Parathyroid adenoma (tissue), 2 donors: ENCODE results near the gene TMEM132D.

Experiments
- H2AFZ ChIP-seq: fragments of 300-600 bp; sonication (generic); one replicate; pipeline ENCODE4 v1.7.0; 2017; ENCODE audit warnings: antibody characterized with exemption, mild to moderate bottlenecking
- H3K27ac ChIP-seq: fragments of 300-600 bp; sonication (generic); one replicate; pipeline ENCODE4 v1.7.0; 2017
- H3K27me3 ChIP-seq: fragments of 300-600 bp; sonication (generic); one replicate; pipeline ENCODE4 v1.7.0; 2017; ENCODE audit warnings: low read length; ENCODE audit not compliant: control insufficient read depth, insufficient read depth
- H3K36me3 ChIP-seq: fragments of 300-600 bp; sonication (generic); one replicate; pipeline ENCODE4 v1.7.0; 2017; ENCODE audit warnings: low read length; ENCODE audit not compliant: control insufficient read depth, insufficient read depth
- H3K4me1 ChIP-seq: fragments of 300-600 bp; sonication (generic); one replicate; pipeline ENCODE4 v1.7.0; 2017; ENCODE audit warnings: control low read depth
- H3K4me2 ChIP-seq: fragments of 300-600 bp; sonication (generic); one replicate; pipeline ENCODE4 v1.7.0; 2017; ENCODE audit warnings: low read length
- H3K4me3 ChIP-seq: fragments of 300-600 bp; sonication (generic); one replicate; pipeline ENCODE4 v1.7.0; 2017; ENCODE audit warnings: low read depth, low read length
- H3K79me2 ChIP-seq: fragments of 300-600 bp; sonication (generic); one replicate; pipeline ENCODE4 v1.7.0; 2017; ENCODE audit warnings: control low read depth
- H3K9ac ChIP-seq: fragments of 300-600 bp; sonication (generic); one replicate; pipeline ENCODE4 v1.7.0; 2017; ENCODE audit warnings: mild to moderate bottlenecking
- H3K9me3 ChIP-seq: fragments of 300-600 bp; sonication (generic); one replicate; pipeline ENCODE4 v1.7.0; 2017; ENCODE audit warnings: low read length; ENCODE audit not compliant: control insufficient read depth
- CTCF ChIP-seq: fragments of 300-600 bp; sonication (generic); IDR thresholded peaks from one replicate; pipeline ENCODE4 v1.7.0; 2017; ENCODE audit warnings: antibody characterized with exemption, mild to moderate bottlenecking
- donor health status: primary hyperparathyroidism.

Gene TMEM132D

GRCh38 chr12:129276361-129277060, 627.3 kb downstream of the TMEM132D start:
- Histone ChIP-seq H2AFZ (no peak overlapping the region), H3K36me3 (no peaks in the 10 kb centered on the region), H3K27me3 (no peaks in the 10 kb centered on the region), H3K4me2 (no peak overlapping the region), H3K9ac (no peak overlapping the region), H3K4me3 (no peak overlapping the region), H3K27ac (no peak overlapping the region), H3K9me3 (no peaks in the 10 kb centered on the region), H3K79me2 (no peaks in the 10 kb centered on the region), H3K4me1 (no peaks in the 10 kb centered on the region)
- no peak for TF ChIP-seq CTCF

GRCh38 chr12:129269756-129270495, 633.9 kb downstream of the TMEM132D start:
- H3K27me3 ChIP-seq, result no peaks in the 10 kb centered on the region
- H3K36me3 ChIP-seq, result no peaks in the 10 kb centered on the region
- H3K27ac ChIP-seq, result no peak overlapping the region
- no peak for TF ChIP-seq CTCF
- H2AFZ ChIP-seq, result no peak overlapping the region
- H3K79me2 ChIP-seq, result no peaks in the 10 kb centered on the region
- H3K4me3 ChIP-seq, result no peak overlapping the region
- no peaks in the 10 kb centered on the region for H3K9me3 ChIP-seq
- H3K9ac ChIP-seq, result no peak overlapping the region
- H3K4me1 ChIP-seq, result no peaks in the 10 kb centered on the region
- H3K4me2 ChIP-seq, result no peak overlapping the region

GRCh38 chr12:129258781-129259318, 645.0 kb downstream of the TMEM132D start:
- no peak overlapping the region for H3K9ac ChIP-seq
- no peak for TF ChIP-seq CTCF
- H3K79me2 ChIP-seq, result no peaks in the 10 kb centered on the region
- H2AFZ ChIP-seq, result no peak overlapping the region
- no peak overlapping the region for H3K4me3 ChIP-seq
- no peaks in the 10 kb centered on the region for H3K4me1 ChIP-seq
- H3K36me3 ChIP-seq, result no peaks in the 10 kb centered on the region
- no peak overlapping the region for H3K4me2 ChIP-seq
- no peak overlapping the region for H3K27ac ChIP-seq
- no peaks in the 10 kb centered on the region for H3K27me3 ChIP-seq
- no peaks in the 10 kb centered on the region for H3K9me3 ChIP-seq

- H3K9ac ChIP-seq, result no peak overlapping the region
- no peak overlapping the region for H2AFZ ChIP-seq
- H3K9me3 ChIP-seq, result no peaks in the 10 kb centered on the region
- no peaks in the 10 kb centered on the region for H3K27me3 ChIP-seq
- no peak overlapping the region for H3K4me2 ChIP-seq
- no peak overlapping the region for H3K4me3 ChIP-seq
- no peaks in the 10 kb centered on the region for H3K36me3 ChIP-seq
- no peaks in the 10 kb centered on the region for H3K79me2 ChIP-seq
- no peak for TF ChIP-seq CTCF
- no peak overlapping the region for H3K27ac ChIP-seq
- H3K4me1 ChIP-seq, result no peaks in the 10 kb centered on the region
Measured at GRCh38 chr12:129257524-129257923, 646.3 kb downstream of the TMEM132D start.
